IMR-90 (cell line): ENCODE data around the gene CTNND2. TPM values are rescaled to one million over a fixed set of nuclear protein-coding genes. Genes with fewer than 3 reads are reported as not detected.

Experiments used
- ATAC-seq: fragments of 200-7000 bp; cut with Tn5 transposase; 2 replicates; pipeline ENCODE4 v1.9.1; 2020; ENCODE audit warnings: low read depth, mild to moderate bottlenecking, moderate library complexity
- BruUV-seq: library from RNA; stranded (reverse); fragments of 400-500 nt; replicated peaks from 2 replicates; lab custom pipeline; 2021; lab: Mats Ljungman, UMichigan
- CTCF ChIA-PET: fragments of 300-600 bp; formaldehyde crosslinking; extraction: SDS; loops from one replicate; lab custom pipeline; 2021; ENCODE audit warnings: antibody characterized with exemption; lab: Yijun Ruan, JAX
- POLR2A ChIA-PET: fragments of 300-600 bp; sonication (Branson Sonifier 250); formaldehyde crosslinking; loops from one replicate; lab custom pipeline; 2022; ENCODE audit warnings: antibody characterized with exemption; ENCODE audit not compliant: unreplicated experiment; lab: Charles Lee
- DNase-seq: peaks from one replicate; pipeline ENCODE4 v3.0.0; 2013
- H2AFZ ChIP-seq: replicated peaks from 2 replicates; pipeline ENCODE3; 2013; ENCODE audit warnings: low read length, mild to moderate bottlenecking; ENCODE audit not compliant: poor library complexity
- H2AK5ac ChIP-seq: 2 replicates; pipeline ENCODE4 v1.6.1; 2013; ENCODE audit warnings: low read depth, low read length, inconsistent platforms
- H2AK9ac ChIP-seq: replicated peaks from 2 replicates; pipeline ENCODE3; 2013; ENCODE audit warnings: mild to moderate bottlenecking, low read depth, low read length, moderate library complexity; ENCODE audit not compliant: poor library complexity
- H2BK120ac ChIP-seq: 2 replicates; pipeline ENCODE4 v1.6.1; 2013; ENCODE audit warnings: low read depth, low read length, inconsistent platforms
- H2BK15ac ChIP-seq: 3 replicates; pipeline ENCODE4 v1.6.1; 2013; ENCODE audit warnings: low read depth, low read length, inconsistent platforms
- H2BK20ac ChIP-seq: 2 replicates; pipeline ENCODE4 v1.6.1; 2013; ENCODE audit warnings: low read depth, mild to moderate bottlenecking, inconsistent platforms, low read length, moderate library complexity
- H2BK5ac ChIP-seq: 2 replicates; pipeline ENCODE4 v1.6.1; 2013; ENCODE audit warnings: mild to moderate bottlenecking, low read depth, low read length, inconsistent platforms; ENCODE audit not compliant: poor library complexity, severe bottlenecking
- H3K14ac ChIP-seq: replicated peaks from 2 replicates; pipeline ENCODE4 v1.6.1; 2013; ENCODE audit warnings: low read depth, low read length, inconsistent platforms
- H3K18ac ChIP-seq: 2 replicates; pipeline ENCODE4 v1.6.1; 2013; ENCODE audit warnings: low read depth, low read length, control low read depth
- H3K23ac ChIP-seq: 2 replicates; pipeline ENCODE4 v1.6.1; 2013; ENCODE audit warnings: low read depth, low read length, inconsistent platforms
- H3K27ac ChIP-seq: 2 replicates; pipeline ENCODE4 v1.5.1; 2013; ENCODE audit warnings: mild to moderate bottlenecking, control low read depth, low read length; ENCODE audit not compliant: insufficient read depth
- H3K27me3 ChIP-seq: 2 replicates; pipeline ENCODE4 v1.6.1; 2013; ENCODE audit warnings: low read length; ENCODE audit not compliant: control insufficient read depth, insufficient read depth
- H3K36me3 ChIP-seq: 2 replicates; pipeline ENCODE4 v1.6.1; 2013; ENCODE audit warnings: low read length, mixed read lengths; ENCODE audit not compliant: control insufficient read depth, insufficient read depth
- H3K4ac ChIP-seq: 2 replicates; pipeline ENCODE4 v1.6.1; 2013; ENCODE audit warnings: low read depth, low read length, inconsistent platforms
- H3K4me1 ChIP-seq: 2 replicates; pipeline ENCODE4 v1.6.1; 2013; ENCODE audit warnings: low read length, mixed read lengths; ENCODE audit not compliant: control insufficient read depth, insufficient read depth
- H3K4me2 ChIP-seq: 2 replicates; pipeline ENCODE4 v1.6.1; 2013; ENCODE audit warnings: low read depth, mild to moderate bottlenecking, control low read depth, low read length, moderate library complexity
- H3K4me3 ChIP-seq: 2 replicates; pipeline ENCODE4 v1.5.1; 2013; ENCODE audit warnings: low read depth, mild to moderate bottlenecking, control low read depth, low read length, moderate library complexity; ENCODE audit not compliant: insufficient read depth
- H3K56ac ChIP-seq: 2 replicates; pipeline ENCODE4 v1.6.1; 2013; ENCODE audit warnings: low read length, inconsistent platforms; ENCODE audit not compliant: insufficient read depth; ENCODE audit errors: extremely low read depth
- H3K79me1 ChIP-seq, 2 experiments: 2 replicates each; pipeline ENCODE4 v1.6.1; 2013; ENCODE audit warnings: low read length in 2 of 2, inconsistent platforms in 1 of 2, low read depth in 1 of 2
- H3K9ac ChIP-seq: 2 replicates; pipeline ENCODE4 v1.6.1; 2013; ENCODE audit warnings: low read depth, low read length, control low read depth
- H3K9me1 ChIP-seq: 2 replicates; pipeline ENCODE4 v1.6.1; 2013; ENCODE audit warnings: low read length, inconsistent platforms; ENCODE audit not compliant: insufficient read depth
- H3K9me3 ChIP-seq: 2 replicates; pipeline ENCODE4 v1.6.1; 2013; ENCODE audit warnings: low read length; ENCODE audit not compliant: control insufficient read depth, insufficient read depth
- H4K20me1 ChIP-seq: 2 replicates; pipeline ENCODE4 v1.6.1; 2013; ENCODE audit warnings: low read length, inconsistent platforms; ENCODE audit not compliant: insufficient read depth
- H4K5ac ChIP-seq: 2 replicates; pipeline ENCODE4 v1.6.1; 2013; ENCODE audit warnings: mild to moderate bottlenecking, low read depth, low read length, control low read depth
- H4K8ac ChIP-seq, 2 experiments: 2 replicates each; pipeline ENCODE4 v1.6.1; 2013; ENCODE audit warnings: low read depth in 2 of 2, low read length in 2 of 2, control low read depth in 1 of 2, inconsistent platforms in 1 of 2
- H4K91ac ChIP-seq: 2 replicates; pipeline ENCODE4 v1.6.1; 2013; ENCODE audit warnings: low read depth, low read length, inconsistent platforms; ENCODE audit not compliant: insufficient read depth
- CEBPB ChIP-seq: IDR thresholded peaks from 2 replicates; pipeline ENCODE4 v1.6.1; 2012; ENCODE audit warnings: low read depth, low read length, improper control_type of control experiment
- CHD1 ChIP-seq: IDR thresholded peaks from 2 replicates; pipeline ENCODE4 v1.6.1; 2012; ENCODE audit warnings: low read depth, low read length, improper control_type of control experiment
- ELK1 ChIP-seq: fragments of 150-350 bp; IDR thresholded peaks from 2 replicates; pipeline ENCODE4 v1.6.1; 2016; ENCODE audit warnings: low read depth, mild to moderate bottlenecking, low read length, moderate library complexity, borderline replicate concordance
- FOS ChIP-seq: fragments of 150-350 bp; IDR thresholded peaks from 2 replicates; pipeline ENCODE4 v1.6.1; 2016; ENCODE audit warnings: low read depth, low read length
- MXI1 ChIP-seq: IDR thresholded peaks from 2 replicates; pipeline ENCODE4 v1.6.1; 2012; ENCODE audit warnings: low read depth, mild to moderate bottlenecking, low read length, moderate library complexity, borderline replicate concordance
- POLR2A ChIP-seq: IDR thresholded peaks from 2 replicates; pipeline ENCODE4 v1.6.1; 2012; ENCODE audit warnings: mild to moderate bottlenecking, low read depth, low read length
- RAD21 ChIP-seq: IDR thresholded peaks from 2 replicates; pipeline ENCODE4 v1.6.1; 2012; ENCODE audit warnings: low read length, improper control_type of control experiment
- RCOR1 ChIP-seq: IDR thresholded peaks from 2 replicates; pipeline ENCODE4 v1.6.1; 2012; ENCODE audit warnings: mild to moderate bottlenecking, low read length, improper control_type of control experiment; ENCODE audit not compliant: insufficient replicate concordance
- SMC3 ChIP-seq: fragments of 150-350 bp; IDR thresholded peaks from 2 replicates; pipeline ENCODE4 v1.6.1; 2016; ENCODE audit warnings: low read depth, mild to moderate bottlenecking, antibody characterized with exemption, low read length, moderate library complexity
- USF2 ChIP-seq: fragments of 150-350 bp; IDR thresholded peaks from 2 replicates; pipeline ENCODE4 v1.6.1; 2017; ENCODE audit warnings: mild to moderate bottlenecking, antibody characterized with exemption, low read length, low read depth
- WGBS, 2 experiments: methylation state at CpG; one replicate each; pipeline versions ENCODE4 v1.1.5 to v1.1.7; 2013; ENCODE audit warnings: missing lambda C conversion rate in 2 of 2; ENCODE audit not compliant: insufficient read length in 1 of 2; ENCODE audit errors: extremely low coverage in 2 of 2; 5-methylcytosine and 5-hydroxymethylcytosine counted together
- dilution Hi-C: fragments of 300-500 bp; cut with HindIII; formaldehyde crosslinking; loops from one replicate; pipeline ENCODE4 v1.14.3; 2018; ENCODE audit warnings: low sequenced_read_pairs; ENCODE audit not compliant: unreplicated experiment
- in situ Hi-C: fragments of 300-500 bp; cut with MboI; formaldehyde crosslinking; loops from 3 replicates; pipeline ENCODE4 v1.14.3; 2019; ENCODE audit warnings: low sequenced_read_pairs, inconsistent platforms, mixed read lengths
- intact Hi-C: fragments of 100-400 bp; cut with micrococcal nuclease; formaldehyde crosslinking; loops from 2 replicates; pipeline ENCODE4 v1.10.0; 2022
- polyA plus RNA-seq, 3 experiments: library from polyadenylated mRNA; depleted of rRNA; stranded (reverse); fragments of >200 nt; gene quantifications; 2 replicates each; pipeline ENCODE4 v1.2.3, GENCODE V29; 2012; ENCODE audit warnings: low replicate concordance in 1 of 3
- total RNA-seq: library from RNA; depleted of rRNA; stranded (reverse); fragments of >200 nt; gene quantifications from 2 replicates; pipeline ENCODE4 v1.2.3, GENCODE V29; 2012

Gene CTNND2
- total and polyA plus RNA-seq, 2 of the 4 experiments (the other 2 are of a cell fraction) = not detected

GRCh38 chr5:11164531-11165294, 739.5 kb downstream of the CTNND2 start:
- Histone ChIP-seq H2BK20ac (no peak overlapping the region), H3K14ac (no peak overlapping the region), H3K4me1 (no peaks in the 10 kb centered on the region), H4K91ac (no peak overlapping the region), H3K23ac (no peak overlapping the region), H3K56ac (no peak overlapping the region), H3K27me3 (no peaks in the 10 kb centered on the region), H4K20me1 (no peaks in the 10 kb centered on the region), H3K4ac (no peak overlapping the region), H2AK9ac (no peak overlapping the region), H3K9me1 (no peaks in the 10 kb centered on the region), H3K79me1 (no peaks in the 10 kb centered on the region), H2BK120ac (no peak overlapping the region), H3K9ac (no peak overlapping the region), H3K27ac (no peak overlapping the region), H4K5ac (no peak overlapping the region), H2AK5ac (no peak overlapping the region), H2BK5ac (no peak overlapping the region), H2AFZ (no peak overlapping the region), H3K4me3 (no peak overlapping the region), H2BK15ac (no peak overlapping the region), H3K36me3 (no peaks in the 10 kb centered on the region), H3K4me2 (no peak overlapping the region), H3K18ac (no peak overlapping the region), H3K9me3 (no peaks in the 10 kb centered on the region), H4K8ac (no peak overlapping the region)
- intact Hi-C loops (no loop called here), dilution Hi-C loops (no loop called here), in situ Hi-C loops (no loop called here)
- 8% methylated on average over 2 of the region's 6 CpGs; no CpG with 5 or more reads in 1 of the 2 experiments for WGBS, 2 experiments
- no peak for DNase-seq
- CTCF ChIA-PET = no interaction called here
- no peak for TF ChIP-seq RCOR1
- no peak for TF ChIP-seq POLR2A
- TF ChIP-seq MXI1 = no peak
- TF ChIP-seq USF2 = no peak
- no peak for TF ChIP-seq FOS
- no peak for TF ChIP-seq RAD21
- no peak for TF ChIP-seq CEBPB
- TF ChIP-seq ELK1 = no peak
- TF ChIP-seq CHD1 = no peak
- no peak for TF ChIP-seq SMC3
- POLR2A ChIA-PET = no interaction called here
- ATAC-seq = no peak
- BruUV-seq = no TSS peak
